ENCODE data around the gene KCNJ5.

The KCNJ5 gene

DNA sequence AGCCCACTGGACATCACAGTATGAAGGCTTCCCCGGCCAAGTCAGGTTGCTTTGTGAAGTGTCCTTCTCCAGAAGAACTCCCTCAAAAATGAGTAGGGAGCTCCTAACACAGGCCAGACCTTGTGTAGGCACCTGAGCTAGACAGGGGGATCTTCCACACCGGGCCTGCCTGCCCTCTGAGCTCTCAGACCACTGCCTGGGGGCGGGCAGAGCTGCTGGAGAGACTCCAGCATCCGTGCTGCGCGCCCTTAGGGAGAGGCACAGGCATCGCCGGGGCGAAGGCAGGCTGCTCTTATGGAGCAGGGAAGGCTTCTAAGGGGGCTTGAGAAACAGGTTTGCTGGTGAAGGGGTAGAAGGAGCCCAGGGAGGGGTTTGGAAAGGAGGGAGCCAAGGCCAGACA, 4.4 kb downstream of the KCNJ5 start:
- no peak for DNase-seq (ENCODE audit: low read depth in 2 of 2)

DNA sequence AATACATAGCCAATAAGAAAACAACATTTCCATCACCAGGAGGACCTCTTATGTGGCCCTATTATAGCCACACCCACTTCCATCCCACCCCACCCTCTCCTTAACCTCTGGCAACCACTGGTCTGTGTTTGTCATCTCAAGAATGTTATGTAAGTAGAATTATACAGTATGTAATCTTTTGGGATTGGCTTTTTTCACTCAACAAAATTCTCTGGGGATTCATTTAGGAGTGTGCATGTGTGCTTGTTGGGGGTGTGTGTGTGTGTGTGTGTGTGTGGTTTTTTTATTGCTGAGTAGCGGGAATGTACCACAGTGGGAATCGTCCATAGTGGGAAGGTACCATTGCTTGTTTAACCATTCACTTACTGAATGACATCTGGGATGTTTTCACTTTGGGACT, 5.2 kb downstream of the KCNJ5 start:
- DNase-seq (ENCODE audit: low read depth in 2 of 2) = no peak

DNA sequence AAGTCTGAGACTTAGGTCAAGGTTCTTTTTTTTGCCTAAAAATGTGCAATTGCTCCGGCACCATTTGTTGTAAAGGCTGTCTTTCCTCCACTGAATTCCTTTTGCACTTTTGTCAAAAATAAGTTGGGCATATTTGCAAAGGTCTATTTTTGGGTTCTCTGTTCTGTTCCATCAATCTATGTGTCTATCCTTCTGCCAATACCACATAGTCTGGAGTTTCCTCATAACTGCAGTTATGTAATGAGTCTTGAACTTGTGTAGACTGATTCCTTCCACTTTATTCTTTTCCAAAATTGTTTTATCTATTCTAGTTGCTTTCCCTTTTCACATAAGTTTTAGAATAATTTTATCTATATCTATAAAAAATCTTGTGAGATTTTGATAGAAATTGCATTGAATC, 6.7 kb downstream of the KCNJ5 start:
- no peak for DNase-seq (ENCODE audit: low read depth in 2 of 2)

DNA sequence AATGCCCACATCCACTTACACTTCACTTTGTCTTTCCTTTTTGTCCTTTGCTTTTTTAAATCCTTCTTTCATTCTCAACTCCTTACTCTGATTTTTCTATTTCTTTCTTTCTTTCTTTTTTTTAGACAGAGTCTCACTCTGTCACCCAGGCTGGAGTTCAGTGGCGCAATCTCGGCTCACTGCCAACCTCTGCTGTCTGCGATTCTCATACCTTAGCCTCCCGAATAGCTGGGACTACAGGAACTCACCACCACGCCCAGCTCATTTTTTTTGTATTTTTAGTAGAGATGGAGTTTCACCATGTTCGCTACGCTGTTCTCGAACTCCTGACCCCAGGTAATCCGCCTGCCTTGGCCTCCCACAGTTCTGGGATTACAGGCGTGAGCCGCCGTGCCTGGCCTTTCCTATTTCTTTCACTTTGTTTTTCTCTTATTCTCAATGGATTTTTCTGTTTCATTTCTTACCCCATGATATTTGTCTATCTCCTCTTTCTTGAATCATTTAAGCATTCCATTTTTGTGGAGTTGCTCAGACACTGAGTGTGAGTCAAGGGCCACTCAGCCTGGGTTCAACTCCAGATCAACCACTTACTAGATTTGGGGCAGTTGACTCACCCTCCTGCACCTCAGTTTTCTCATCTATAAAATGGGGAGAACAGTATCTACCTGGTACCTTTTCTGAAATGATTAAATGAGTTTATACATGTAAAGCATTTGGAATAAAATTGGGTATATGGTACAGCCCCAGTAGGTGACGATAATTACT, 7.6 kb downstream of the KCNJ5 start:
- no peak for DNase-seq (ENCODE audit: low read depth in 2 of 2)

DNA sequence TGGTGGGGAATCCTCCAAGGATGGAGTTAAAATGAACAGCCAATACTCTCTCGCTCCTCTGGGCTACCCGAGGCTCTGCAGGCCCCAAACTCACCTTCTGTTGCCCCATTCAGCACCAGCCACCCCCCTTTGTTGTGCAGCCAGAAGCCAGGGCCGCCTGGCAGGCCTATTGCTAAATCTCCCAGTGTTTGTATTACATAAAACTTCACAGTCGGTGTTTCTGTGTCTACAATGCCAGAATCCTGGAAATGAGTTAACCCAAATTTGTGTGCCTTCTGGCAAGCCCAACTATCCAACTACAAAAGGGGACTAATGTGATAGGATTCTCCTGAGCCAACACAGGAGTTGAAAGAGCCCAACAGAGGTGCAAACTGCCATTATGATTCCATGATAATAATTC, 9.3 kb downstream of the KCNJ5 start:
- no peak for DNase-seq (ENCODE audit: low read depth in 2 of 2)

DNA sequence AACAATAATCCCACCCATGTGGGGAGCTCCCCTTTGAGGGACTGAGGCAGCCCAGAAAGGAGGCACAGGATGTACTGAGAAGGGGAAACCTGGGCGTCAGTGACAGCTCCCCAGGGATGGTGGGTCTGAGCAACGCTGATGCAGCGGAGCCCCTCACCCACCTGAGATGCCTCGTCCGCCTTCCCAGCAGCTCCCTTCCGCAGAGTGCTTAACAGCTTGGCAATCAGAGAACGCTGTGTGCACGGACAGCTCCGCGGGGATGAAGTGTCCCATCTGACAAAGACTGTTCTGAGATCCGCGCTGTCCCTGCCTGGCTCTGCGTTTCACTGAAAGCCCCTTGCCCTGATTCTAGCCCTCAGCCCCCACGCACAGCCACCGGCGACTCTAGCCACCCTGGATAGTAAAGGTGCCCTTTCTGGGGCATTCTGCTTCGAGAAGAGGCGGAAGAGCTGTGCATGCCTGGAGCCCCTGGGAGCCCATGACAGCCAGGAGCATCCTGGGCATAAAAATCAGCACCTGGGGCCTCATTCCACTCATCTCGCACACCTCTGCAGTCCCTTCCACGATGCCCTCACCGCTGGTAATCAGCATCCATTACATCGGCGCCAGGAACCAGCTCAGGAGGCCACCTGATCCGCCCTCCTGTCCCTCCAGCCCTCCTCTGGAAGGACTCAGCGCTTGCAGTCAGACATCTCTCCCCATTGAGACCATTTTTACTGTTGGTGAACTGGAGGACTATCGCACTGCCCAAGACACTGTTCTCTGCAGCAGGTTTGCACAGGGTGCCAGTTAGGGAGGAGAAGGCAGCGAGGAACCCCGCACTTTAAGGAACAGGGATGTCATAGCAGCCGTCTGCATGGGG, 10.7 kb downstream of the KCNJ5 start:
- DNase-seq (ENCODE audit: low read depth in 2 of 2) = no peak

DNA sequence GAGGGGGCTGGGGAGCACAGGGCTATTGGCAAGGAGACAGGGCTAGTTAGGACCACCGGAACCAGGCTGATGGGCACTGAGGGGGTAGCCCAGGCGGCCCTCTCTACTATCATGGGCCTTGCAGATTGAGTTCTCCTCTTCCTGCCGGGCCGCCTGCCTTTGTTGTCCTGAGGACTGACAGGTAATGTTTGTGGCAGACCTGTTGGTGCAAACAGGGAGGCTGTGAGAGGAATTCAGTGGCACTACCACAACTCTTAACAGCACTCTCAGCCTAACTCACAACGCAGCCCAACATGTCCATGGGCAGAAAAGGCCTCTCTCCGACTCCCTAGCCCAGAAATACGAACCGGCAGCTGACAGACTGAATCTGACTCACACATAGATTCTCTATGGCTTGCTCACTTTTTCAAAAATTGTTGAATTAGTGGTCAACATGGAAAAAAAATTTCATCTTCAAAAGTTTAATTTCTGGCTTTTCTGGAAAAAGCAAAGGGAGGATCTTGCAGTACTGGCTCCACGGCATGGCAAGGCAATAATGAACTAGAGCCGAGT, 11.4 kb downstream of the KCNJ5 start:
- no peak for DNase-seq (ENCODE audit: low read depth in 2 of 2)

DNA sequence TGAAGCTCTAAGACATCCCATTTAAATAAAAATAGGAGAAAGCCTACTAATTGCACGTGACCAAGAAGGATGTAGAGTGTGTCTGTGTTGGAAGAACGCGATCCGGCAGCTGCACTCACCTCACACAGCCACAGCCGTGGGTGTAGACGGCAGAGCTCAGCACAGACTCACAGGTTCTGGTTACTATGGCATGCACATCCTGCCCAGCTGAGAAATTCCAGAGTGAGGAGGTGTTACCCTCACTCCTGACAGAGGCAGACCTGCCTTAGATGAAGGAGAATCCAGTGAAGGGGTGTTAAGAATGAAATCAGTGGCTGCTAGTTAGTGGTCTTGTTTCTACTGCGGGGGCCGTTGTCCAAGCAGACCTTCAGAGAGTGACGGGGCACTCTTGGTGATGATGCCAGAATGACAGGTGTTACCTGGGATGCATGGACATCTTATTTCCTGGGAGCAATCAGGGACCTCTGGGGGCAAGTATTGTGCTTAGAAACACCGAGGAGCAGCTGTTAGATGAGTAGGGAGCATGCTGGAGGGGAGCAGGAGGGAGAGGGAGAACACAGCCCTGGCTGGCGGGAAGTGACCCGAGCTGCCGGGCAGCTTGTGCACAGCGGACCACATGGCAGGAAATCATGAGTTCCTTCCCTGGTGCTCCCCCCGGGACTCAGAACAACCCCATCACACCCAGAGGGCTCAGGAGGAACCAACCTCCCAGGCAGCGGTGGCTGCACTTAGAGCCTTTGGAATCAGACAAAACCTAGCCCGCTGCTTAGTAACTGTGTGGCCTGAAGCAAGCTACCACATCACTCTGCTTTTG, 12.3 kb downstream of the KCNJ5 start:
- DNase-seq (ENCODE audit: low read depth in 2 of 2) = no peak

DNA sequence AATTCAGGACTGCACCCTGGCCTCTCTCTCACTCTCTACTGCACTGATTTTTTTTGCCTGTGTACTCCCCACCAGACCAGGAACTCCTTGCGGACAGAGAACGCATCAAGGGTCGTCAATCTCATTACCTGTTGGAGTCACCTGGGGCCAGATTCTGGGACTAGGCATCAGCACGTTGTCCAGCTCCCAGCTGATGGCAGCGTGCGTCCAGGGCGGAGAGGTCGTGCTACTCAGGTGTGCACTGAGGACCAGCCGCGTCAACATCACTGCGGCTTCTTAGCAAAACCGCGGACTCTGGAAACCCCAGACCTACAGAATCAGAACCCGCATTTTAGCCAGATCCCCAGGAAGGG, 13.1 kb downstream of the KCNJ5 start:
- no peak for DNase-seq (ENCODE audit: low read depth in 2 of 2)

DNA sequence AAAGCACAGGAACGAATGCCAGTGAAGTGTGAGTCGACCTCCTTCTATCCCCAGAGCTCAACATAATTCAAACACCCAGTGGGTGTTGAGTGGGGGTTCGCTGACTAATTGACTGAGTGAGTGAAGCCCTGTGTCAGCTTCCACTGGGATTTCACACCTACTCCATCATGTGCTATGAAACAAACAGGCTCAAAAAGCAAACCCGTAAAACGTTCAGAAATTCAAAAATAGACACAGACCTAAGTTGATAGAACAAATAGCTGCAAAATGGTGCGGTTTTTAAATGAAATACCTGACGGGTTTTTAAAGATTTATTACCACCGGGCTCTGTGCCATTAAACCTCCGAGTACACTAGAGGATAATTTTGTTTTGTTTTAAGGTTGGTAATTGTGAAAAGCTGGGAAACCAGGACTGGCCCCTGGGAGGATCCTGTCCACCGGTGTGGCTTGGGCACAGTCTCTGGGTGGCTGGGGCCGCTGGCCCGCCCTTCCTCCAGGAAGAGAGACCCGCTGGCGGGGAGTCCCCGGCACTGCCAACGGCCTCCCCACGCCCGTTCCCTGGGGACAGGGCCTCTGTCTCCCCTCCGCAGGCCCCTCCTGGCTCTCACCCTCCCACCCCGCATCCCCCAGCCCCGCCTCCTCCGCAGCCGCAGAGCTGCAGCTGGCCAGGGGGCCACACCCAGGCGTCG, 13.6 kb downstream of the KCNJ5 start:
- DNase-seq (ENCODE audit: low read depth in 2 of 2) = no peak

DNA sequence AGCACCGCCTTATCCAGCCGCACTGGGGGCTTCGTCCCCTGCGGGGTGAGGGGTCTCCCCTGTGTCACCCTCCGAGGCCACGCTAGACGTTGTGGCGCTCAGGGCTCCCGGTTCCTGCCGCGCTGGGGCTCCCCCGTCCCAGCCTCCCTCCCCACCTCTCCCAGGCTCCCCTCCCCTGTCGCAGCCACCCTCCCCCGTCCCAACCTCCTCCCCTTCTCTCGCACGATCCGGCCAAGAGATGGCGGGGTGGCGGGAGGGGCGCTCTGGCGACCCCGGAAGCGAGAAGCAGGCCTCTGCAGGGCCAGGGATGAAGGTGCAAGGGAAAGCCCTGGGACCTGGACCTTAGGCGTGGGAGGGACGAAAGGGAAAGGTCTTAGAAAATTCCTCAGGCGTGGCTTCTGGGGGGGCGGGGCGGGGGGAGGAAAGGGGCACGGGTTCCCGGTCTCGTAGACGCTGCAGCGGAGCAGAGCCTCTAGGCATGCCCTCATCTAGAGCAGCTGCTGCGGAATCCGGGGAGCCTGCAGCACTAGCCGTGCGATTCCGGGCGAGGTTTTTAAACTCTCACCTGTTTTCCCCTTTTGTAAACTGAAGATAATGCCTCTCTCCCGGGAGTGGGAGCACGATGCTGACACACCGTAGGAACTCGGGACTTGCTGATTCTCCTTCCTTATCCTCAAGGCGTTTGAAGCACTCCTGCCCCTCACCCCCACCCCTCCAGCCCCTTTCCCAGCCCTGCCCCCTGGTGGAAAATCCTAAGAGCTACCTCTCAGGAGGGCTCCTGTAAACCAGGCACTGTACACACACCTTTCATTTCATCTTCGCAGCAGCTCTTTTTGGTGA, 14.4 kb downstream of the KCNJ5 start:
- peak; percentile 38 for DNase-seq (ENCODE audit: low read depth in 2 of 2)

DNA sequence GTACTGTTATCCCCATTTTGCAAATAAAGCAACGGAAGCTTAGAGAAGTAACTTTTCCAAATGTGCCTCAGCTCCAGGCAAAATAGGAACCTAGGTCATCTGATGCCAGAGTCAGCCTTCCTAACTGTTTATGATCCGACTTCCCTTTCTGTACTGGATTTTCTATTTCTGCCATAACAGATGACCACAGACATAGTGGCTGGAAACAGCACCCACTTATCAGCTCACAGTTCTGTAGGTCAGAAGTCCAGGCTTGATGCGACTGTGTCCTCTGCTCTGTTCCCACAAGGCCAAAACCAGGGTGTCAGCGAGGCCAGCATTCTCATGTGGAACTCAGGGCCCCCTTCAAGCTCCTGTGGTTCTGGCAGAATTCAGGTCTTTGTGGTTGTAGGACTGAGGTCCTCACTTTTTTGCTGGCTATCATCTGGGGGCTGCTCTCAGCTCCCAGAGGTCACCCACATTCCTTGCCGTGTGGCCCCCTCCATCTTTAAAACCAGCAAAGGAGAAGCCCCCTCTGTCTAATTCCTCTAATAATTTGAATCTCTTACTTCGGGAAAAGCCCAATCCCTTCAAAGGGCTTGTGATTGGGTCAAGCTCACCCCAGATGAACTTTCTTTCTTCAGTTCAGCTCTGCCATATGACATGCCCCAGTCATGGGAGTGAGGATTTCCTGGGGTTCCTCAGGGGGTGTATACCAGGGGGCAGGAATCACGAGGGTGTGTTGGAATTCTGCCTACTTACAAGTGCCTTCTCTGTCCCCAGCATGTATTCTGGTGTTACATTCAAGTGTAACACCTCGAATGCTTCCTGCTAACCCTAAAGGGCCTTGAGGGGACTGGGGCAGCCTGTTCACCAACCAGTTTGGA, 15.3 kb downstream of the KCNJ5 start:
- DNase-seq (ENCODE audit: low read depth in 2 of 2) = no peak

DNA sequence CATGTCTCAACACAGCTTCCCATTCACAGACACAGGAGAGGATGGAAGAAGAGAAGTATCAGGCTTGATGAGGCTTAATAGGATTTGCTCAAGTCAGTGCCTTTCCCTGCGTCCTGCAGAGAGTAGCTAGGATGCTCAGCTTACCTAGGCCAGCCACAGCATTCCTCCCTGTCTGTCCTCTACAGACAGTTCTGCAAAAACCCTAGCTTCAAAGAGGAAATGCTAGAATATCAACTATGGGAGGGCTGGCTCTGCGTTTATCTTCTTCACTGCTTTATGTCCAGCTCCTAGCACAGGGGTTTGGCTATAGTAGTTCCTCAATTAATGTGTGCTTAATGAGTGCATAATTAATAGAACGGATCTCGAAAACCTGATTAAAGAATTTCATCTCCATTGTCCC, 16.4 kb downstream of the KCNJ5 start:
- no peak for DNase-seq (ENCODE audit: low read depth in 2 of 2)

DNA sequence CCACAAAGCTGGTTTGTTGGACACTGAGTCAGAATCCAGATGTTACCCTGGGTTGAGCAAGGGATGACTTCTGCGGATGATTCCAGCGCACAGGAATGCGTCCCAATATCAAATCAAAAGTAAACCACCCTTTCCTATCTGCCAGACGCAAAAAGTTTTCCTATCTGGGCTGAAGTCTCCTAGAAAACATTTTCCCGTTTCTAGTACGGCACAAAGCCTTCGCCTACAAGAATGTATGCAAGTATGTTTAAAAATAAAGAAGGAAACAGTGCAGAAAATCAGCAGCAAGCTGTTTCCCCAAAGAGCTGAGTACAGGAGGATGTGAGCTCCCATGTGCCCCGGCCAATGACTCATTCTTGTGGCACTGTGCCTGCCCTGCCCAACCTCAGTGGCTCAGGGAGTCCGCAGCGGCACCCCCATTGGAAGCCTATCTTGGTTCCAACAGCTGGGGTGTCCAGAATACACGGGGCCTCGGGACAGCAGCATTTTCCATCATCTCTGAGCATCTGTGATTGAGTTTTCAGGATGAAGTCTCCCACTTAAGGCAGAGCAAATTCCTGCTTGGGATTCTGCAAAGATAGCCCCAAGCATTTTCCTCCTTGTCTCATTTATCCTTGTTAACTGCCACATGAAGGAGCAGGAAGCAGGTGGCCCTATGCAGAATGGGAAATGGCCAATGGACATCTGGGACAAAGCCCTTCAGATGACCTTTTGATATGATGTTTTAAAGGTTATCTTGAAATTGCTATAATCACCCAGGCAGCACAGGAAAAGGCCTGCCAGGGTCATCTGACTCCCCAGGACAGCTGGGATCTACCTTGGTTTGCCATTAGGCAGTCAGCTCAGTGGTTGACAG, 17.5 kb downstream of the KCNJ5 start:
- no peak for DNase-seq (ENCODE audit: low read depth in 2 of 2)

DNA sequence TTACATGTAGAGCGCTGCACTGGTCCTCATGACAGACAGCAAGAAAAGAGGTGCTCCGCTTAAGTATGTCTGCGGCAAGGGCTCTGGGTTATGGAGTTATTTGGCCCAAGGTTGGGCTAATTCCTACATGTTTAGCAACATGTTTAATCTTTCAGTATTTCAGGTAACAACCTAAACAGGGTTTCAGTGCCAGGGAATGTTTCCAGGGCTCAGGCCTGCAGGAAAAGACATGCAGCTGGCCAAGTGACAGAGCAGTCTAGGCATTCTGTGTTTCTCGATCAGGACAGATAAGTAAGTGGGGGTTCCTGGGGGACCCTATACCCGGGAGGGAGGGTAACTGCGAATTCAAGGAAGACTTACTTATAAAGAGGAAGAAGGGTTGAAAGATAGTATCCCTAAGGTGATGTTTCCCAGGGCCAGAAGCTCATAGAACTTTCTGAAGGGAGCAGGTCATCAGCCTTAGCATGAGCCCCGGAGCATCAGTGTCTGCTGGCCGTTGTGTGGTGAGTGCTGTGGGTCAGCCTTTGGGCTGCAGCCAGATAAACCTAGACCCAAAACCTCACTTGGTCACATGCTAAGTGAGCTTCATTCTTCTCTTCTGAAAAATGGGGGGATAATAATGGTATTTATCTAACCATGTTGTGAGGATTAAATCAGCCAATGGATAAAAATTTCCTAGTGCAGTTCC, 18.4 kb downstream of the KCNJ5 start:
- no peak for DNase-seq (ENCODE audit: low read depth in 2 of 2)

DNA sequence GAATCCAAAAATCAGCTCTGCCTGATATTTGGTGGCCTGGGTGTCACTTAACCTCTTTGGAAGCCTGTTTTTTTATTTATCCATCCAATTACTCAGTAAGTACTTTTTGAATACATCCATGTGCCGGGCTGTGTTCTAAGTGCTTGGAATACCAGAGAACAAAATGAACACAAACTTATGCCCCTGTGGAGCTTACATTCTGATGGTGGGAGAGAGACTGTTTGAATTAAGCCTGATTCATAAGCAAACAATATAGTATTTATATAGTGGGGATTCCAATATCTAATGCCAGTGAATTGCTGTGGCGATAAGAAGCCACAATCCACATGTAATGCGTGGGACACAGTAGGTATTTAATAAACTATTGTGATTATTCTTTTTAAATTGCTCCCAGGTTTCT, 19.4 kb downstream of the KCNJ5 start:
- DNase-seq (ENCODE audit: low read depth in 2 of 2) = no peak

DNA sequence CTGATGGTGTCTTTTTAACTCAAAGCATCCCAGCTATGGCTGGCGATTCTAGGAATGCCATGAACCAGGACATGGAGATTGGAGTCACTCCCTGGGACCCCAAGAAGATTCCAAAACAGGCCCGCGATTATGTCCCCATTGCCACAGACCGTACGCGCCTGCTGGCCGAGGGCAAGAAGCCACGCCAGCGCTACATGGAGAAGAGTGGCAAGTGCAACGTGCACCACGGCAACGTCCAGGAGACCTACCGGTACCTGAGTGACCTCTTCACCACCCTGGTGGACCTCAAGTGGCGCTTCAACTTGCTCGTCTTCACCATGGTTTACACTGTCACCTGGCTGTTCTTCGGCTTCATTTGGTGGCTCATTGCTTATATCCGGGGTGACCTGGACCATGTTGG, 20.1 kb downstream of the KCNJ5 start:
- DNase-seq (ENCODE audit: low read depth in 2 of 2) = no peak

DNA sequence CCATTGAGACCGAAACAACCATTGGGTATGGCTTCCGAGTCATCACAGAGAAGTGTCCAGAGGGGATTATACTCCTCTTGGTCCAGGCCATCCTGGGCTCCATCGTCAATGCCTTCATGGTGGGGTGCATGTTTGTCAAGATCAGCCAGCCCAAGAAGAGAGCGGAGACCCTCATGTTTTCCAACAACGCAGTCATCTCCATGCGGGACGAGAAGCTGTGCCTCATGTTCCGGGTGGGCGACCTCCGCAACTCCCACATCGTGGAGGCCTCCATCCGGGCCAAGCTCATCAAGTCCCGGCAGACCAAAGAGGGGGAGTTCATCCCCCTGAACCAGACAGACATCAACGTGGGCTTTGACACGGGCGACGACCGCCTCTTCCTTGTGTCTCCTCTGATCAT, 20.5 kb downstream of the KCNJ5 start:
- no peak for DNase-seq (ENCODE audit: low read depth in 2 of 2)

Measured in stimulated activated CD4-positive, alpha-beta T cell treated with anti-CD3 and anti-CD28 coated beads, Interleukin-4, amount 100 ng/mL, for 48 hours (primary cell).